PFSK-1 (cell line): ENCODE measurements around the gene RAD54L.

Experiments
- POLR2AphosphoS5 ChIP-seq: IDR thresholded peaks from 2 replicates; pipeline ENCODE4 v1.6.1; 2012; ENCODE audit warnings: low read depth, mild to moderate bottlenecking, control low read depth, low read length, moderate library complexity
- REST ChIP-seq, 2 experiments: IDR thresholded peaks; 2 replicates each; pipeline versions ENCODE4 v1.6.1 to v1.8.0; 2011 to 2012; ENCODE audit warnings: low read depth in 2 of 2, low read length in 2 of 2, control low read depth in 1 of 2, inconsistent platforms in 1 of 2, mild to moderate bottlenecking in 1 of 2, moderate library complexity in 1 of 2; ENCODE audit not compliant: insufficient read depth in 1 of 2
- SIN3A ChIP-seq: IDR thresholded peaks from 2 replicates; pipeline ENCODE4 v1.6.1; 2012; ENCODE audit warnings: mild to moderate bottlenecking, low read length, moderate library complexity, borderline replicate concordance; ENCODE audit not compliant: insufficient read depth
- TAF1 ChIP-seq: IDR thresholded peaks from 2 replicates; pipeline ENCODE4 v1.6.1; 2012; ENCODE audit warnings: low read length, control low read depth, borderline replicate concordance; ENCODE audit not compliant: insufficient read depth

GRCh38 chr1:46210561-46210960, 37.0 kb upstream of the RAD54L start:
- TF ChIP-seq REST (IDR thresholded peaks at IDR 0.05; ENCODE audit: insufficient read depth in 1 of 2, low read depth in 2 of 2, low read length in 2 of 2) (no peak), SIN3A (no peak), POLR2AphosphoS5 (no peak), TAF1 (no peak)
